ENCODE results near the gene OR8A1. TPM values are rescaled to one million over a fixed set of nuclear protein-coding genes. Genes with fewer than 3 reads are reported as not detected.

The OR8A1 gene
- total RNA-seq, 1 experiment from 2014 or later, result not detected

GRCh38 chr11:124556828-124557227 lies 13.0 kb upstream of the OR8A1 start:
- no peaks in the 10 kb centered on the region for H3K4me1 ChIP-seq (replicated peaks; ENCODE audit: insufficient read depth)
- no peaks in the 10 kb centered on the region for H3K36me3 ChIP-seq (ENCODE audit: low read depth)
- H3K9me3 ChIP-seq (ENCODE audit: insufficient read depth, low read depth), result no peaks in the 10 kb centered on the region
- no peaks in the 10 kb centered on the region for H3K79me2 ChIP-seq (ENCODE audit: low read depth)
- BruUV-seq (replicated peaks), result no TSS peak
- TF ChIP-seq EZH2 (IDR thresholded peaks at IDR 0.05; ENCODE audit: low read depth) (no peak), CTCF (conservative IDR thresholded peaks at IDR 0.05) (no peak)
- no peak overlapping the region for H3K4me3 ChIP-seq
- CTCF ChIA-PET, result no interaction called here
- H3K4me2 ChIP-seq, result no peak overlapping the region
- no peak overlapping the region for H2AFZ ChIP-seq
- DNase-seq, result no peak
- POLR2A ChIA-PET (ENCODE audit: unreplicated experiment), result no interaction called here
- no peaks in the 10 kb centered on the region for H3K9me2 ChIP-seq (ENCODE audit: insufficient read depth)
- H3F3A ChIP-seq (ENCODE audit: insufficient read depth, low read depth), result no peaks in the 10 kb centered on the region
- intact Hi-C loops (cut with micrococcal nuclease; ENCODE audit: unreplicated experiment), result no loop called here
- no peaks in the 10 kb centered on the region for H4K20me1 ChIP-seq (ENCODE audit: insufficient read depth)
- peaks cover 15% of the 10 kb centered on the region; the same call in 1 of the 2 replicates for H3K27me3 ChIP-seq (ENCODE audit: insufficient read depth, low read depth)
- H3K27ac ChIP-seq, result no peak overlapping the region

GRCh38 chr11:124570160-124570559 lies 363 bp downstream of the OR8A1 start:
- Histone ChIP-seq H4K20me1 (ENCODE audit: insufficient read depth) (no peaks in the 10 kb centered on the region; the same call in 1 of the 2 replicates), H3K4me1 (replicated peaks; ENCODE audit: insufficient read depth) (no peaks in the 10 kb centered on the region), H3K9me2 (ENCODE audit: insufficient read depth) (no peaks in the 10 kb centered on the region), H3K4me3 (no peak overlapping the region), H3K36me3 (ENCODE audit: low read depth) (no peaks in the 10 kb centered on the region), H3F3A (ENCODE audit: insufficient read depth, low read depth) (no peaks in the 10 kb centered on the region), H3K27ac (no peak overlapping the region), H3K79me2 (ENCODE audit: low read depth) (no peaks in the 10 kb centered on the region), H3K9me3 (ENCODE audit: insufficient read depth, low read depth) (no peaks in the 10 kb centered on the region), H3K27me3 (ENCODE audit: insufficient read depth, low read depth) (peaks cover 18% of the 10 kb centered on the region), H2AFZ (no peak overlapping the region), H3K4me2 (no peak overlapping the region)
- TF ChIP-seq CTCF (conservative IDR thresholded peaks at IDR 0.05) (no peak), EZH2 (IDR thresholded peaks at IDR 0.05; ENCODE audit: low read depth) (no peak)
- intact Hi-C loops (cut with micrococcal nuclease; ENCODE audit: unreplicated experiment), result no loop called here
- DNase-seq, result no peak
- BruUV-seq (replicated peaks), result no TSS peak
- ChIA-PET POLR2A (ENCODE audit: unreplicated experiment) (no interaction called here), CTCF (no interaction called here)

- Histone ChIP-seq H3F3A (ENCODE audit: insufficient read depth, low read depth) (no peaks in the 10 kb centered on the region), H3K9me2 (ENCODE audit: insufficient read depth) (no peaks in the 10 kb centered on the region; the same call in 1 of the 2 replicates), H3K79me2 (ENCODE audit: low read depth) (no peaks in the 10 kb centered on the region), H3K27me3 (ENCODE audit: insufficient read depth, low read depth) (peaks cover 40% of the 10 kb centered on the region), H3K27ac (no peak overlapping the region), H3K4me2 (no peak overlapping the region), H2AFZ (no peak overlapping the region), H4K20me1 (ENCODE audit: insufficient read depth) (no peaks in the 10 kb centered on the region), H3K36me3 (ENCODE audit: low read depth) (no peaks in the 10 kb centered on the region), H3K4me3 (no peak overlapping the region), H3K4me1 (replicated peaks; ENCODE audit: insufficient read depth) (no peaks in the 10 kb centered on the region), H3K9me3 (ENCODE audit: insufficient read depth, low read depth) (no peaks in the 10 kb centered on the region)
- no peak for TF ChIP-seq EZH2 (IDR thresholded peaks at IDR 0.05; ENCODE audit: low read depth)
- TF ChIP-seq CTCF (conservative IDR thresholded peaks at IDR 0.05), result no peak
- intact Hi-C loops (cut with micrococcal nuclease; ENCODE audit: unreplicated experiment), result no loop called here
- no peak for DNase-seq
- ChIA-PET CTCF (no interaction called here), POLR2A (ENCODE audit: unreplicated experiment) (no interaction called here)
- no TSS peak for BruUV-seq (replicated peaks)
These were observed 8.1 kb downstream of the OR8A1 start for GRCh38 chr11:124577716-124578427.

All from PC-9 (cell line).